HEK293 (cell line): Measurements from ENCODE around the gene OXSM.

Experiments
- MYNN ChIP-seq: fragments of 450-650 bp; formaldehyde crosslinking; IDR thresholded peaks from 2 replicates; pipeline ENCODE4 v1.5.1; 2016; ENCODE audit warnings: missing biosample characterization, missing genetic modification characterization, borderline replicate concordance
- PRDM10 ChIP-seq: fragments of 450-650 bp; formaldehyde crosslinking; IDR thresholded peaks from 2 replicates; pipeline ENCODE4 v1.5.1; 2016; ENCODE audit warnings: missing biosample characterization, missing genetic modification characterization
- TSHZ1 ChIP-seq: fragments of 450-650 bp; formaldehyde crosslinking; IDR thresholded peaks from 2 replicates; pipeline ENCODE4 v1.5.1; 2016; ENCODE audit warnings: missing biosample characterization, missing genetic modification characterization, borderline replicate concordance
- ZNF623 ChIP-seq: fragments of 450-650 bp; formaldehyde crosslinking; IDR thresholded peaks from 2 replicates; pipeline ENCODE4 v1.5.1; 2016; ENCODE audit warnings: missing biosample characterization, missing genetic modification characterization
- ZNF76 ChIP-seq: fragments of 450-650 bp; formaldehyde crosslinking; IDR thresholded peaks from 2 replicates; pipeline ENCODE4; 2016; ENCODE audit warnings: low read depth, missing biosample characterization, missing genetic modification characterization, borderline replicate concordance
- ZNF768 ChIP-seq: fragments of 450-650 bp; formaldehyde crosslinking; IDR thresholded peaks from 2 replicates; pipeline ENCODE4 v1.5.1; 2018; ENCODE audit warnings: missing biosample characterization, mild to moderate bottlenecking, missing genetic modification characterization
- ZNF843 ChIP-seq: fragments of 450-650 bp; formaldehyde crosslinking; IDR thresholded peaks from 2 replicates; pipeline ENCODE4 v1.5.1; 2016; ENCODE audit warnings: missing biosample characterization, missing genetic modification characterization
- TF ChIP-seq, protein P1 (sequence below): fragments of 450-650 bp; formaldehyde crosslinking; IDR thresholded peaks from 2 replicates; pipeline ENCODE4 v1.5.1; 2016; ENCODE audit warnings: missing biosample characterization, missing genetic modification characterization

DNA sequence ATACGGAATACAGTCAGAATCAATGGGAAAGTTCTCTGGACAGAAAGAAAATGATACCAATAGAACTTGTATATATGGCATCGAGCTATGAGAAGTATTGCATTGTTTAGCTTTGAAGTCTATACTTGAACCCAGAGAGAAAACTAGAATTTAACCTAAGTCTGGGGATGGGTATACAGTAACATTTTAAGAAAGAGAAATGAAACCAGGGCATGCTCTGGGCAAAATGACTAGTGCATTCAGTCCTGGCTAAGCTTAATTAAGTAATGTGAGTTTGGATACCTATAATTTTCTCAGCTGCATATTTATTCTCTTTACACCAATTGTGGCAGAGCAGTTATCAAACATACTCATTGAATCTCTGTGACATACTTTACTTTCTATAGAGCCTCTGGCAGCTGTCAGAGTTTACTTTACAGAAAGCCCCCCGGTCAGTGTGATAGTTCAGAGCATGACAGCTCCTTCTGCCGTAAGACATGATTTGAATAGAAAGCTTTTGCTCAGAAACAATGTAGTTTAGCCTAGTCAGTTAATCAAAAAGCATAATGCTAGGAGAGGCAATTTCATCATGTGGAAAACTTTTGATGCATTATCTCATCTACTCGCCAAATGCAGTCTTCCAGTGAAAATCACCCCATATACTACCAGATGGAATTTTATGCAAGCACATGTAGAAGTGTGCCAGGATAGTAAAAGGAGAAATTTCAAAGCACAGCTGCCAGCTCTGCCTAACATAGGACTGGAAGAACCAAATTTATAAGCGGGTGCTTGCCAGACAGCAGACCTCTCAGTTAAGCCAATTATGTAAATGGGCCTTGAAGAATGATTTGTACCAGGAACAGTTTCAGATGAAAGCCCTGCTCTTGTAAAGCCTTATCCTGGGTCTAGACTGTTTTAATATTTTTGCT lies 40.7 kb downstream of the OXSM start:
- TF ChIP-seq ZNF76 (tag by site-specific recombination) = no peak
- TF ChIP-seq PRDM10 (tag by site-specific recombination) = no peak
- TF ChIP-seq, protein P1, sequence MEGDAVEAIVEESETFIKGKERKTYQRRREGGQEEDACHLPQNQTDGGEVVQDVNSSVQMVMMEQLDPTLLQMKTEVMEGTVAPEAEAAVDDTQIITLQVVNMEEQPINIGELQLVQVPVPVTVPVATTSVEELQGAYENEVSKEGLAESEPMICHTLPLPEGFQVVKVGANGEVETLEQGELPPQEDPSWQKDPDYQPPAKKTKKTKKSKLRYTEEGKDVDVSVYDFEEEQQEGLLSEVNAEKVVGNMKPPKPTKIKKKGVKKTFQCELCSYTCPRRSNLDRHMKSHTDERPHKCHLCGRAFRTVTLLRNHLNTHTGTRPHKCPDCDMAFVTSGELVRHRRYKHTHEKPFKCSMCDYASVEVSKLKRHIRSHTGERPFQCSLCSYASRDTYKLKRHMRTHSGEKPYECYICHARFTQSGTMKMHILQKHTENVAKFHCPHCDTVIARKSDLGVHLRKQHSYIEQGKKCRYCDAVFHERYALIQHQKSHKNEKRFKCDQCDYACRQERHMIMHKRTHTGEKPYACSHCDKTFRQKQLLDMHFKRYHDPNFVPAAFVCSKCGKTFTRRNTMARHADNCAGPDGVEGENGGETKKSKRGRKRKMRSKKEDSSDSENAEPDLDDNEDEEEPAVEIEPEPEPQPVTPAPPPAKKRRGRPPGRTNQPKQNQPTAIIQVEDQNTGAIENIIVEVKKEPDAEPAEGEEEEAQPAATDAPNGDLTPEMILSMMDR (tag by site-specific recombination) = no peak
- no peak for TF ChIP-seq ZNF768 (tag by site-specific recombination)
- TF ChIP-seq ZNF623 (tag by site-specific recombination) = no peak
- TF ChIP-seq TSHZ1 (tag by site-specific recombination) = no peak
- TF ChIP-seq ZNF843 (tag by site-specific recombination) = no peak
- no peak for TF ChIP-seq MYNN (tag by site-specific recombination)
